Naive B cell (primary cell): ENCODE data around the gene SPSB3. TPM values are rescaled to one million over a fixed set of nuclear protein-coding genes. Genes with fewer than 3 reads are reported as not detected.

ENCODE experiments used
- ATAC-seq, 2 donors: fragments of 150-1000 bp; cut with Tn5 transposase; 2 replicates each; pipeline ENCODE4 v1.10.0; 2021; ENCODE audit warnings: low read depth in 2 of 2, mild to moderate bottlenecking in 2 of 2, moderate library complexity in 2 of 2
- DNase-seq: peaks from one replicate; pipeline ENCODE4 v3.0.0; 2022
- H3K27ac Mint-ChIP-seq, 6 donors: one replicate each; pipeline ENCODE4 v1.8.0; 2020 to 2022; ENCODE audit warnings: mild to moderate bottlenecking in 6 of 6, mixed read lengths in 6 of 6, moderate library complexity in 5 of 6, inconsistent platforms in 2 of 6
- H3K27me3 Mint-ChIP-seq, 3 donors: one replicate each; pipeline ENCODE4 v1.8.0; 2021 to 2022; ENCODE audit warnings: mixed read lengths in 3 of 3, mild to moderate bottlenecking in 1 of 3
- H3K36me3 Mint-ChIP-seq, 2 donors: one replicate each; pipeline ENCODE4 v1.8.0; 2020 to 2022; ENCODE audit warnings: mixed read lengths in 2 of 2, inconsistent platforms in 1 of 2, mild to moderate bottlenecking in 1 of 2
- H3K4me1 Mint-ChIP-seq, 3 donors: one replicate each; pipeline ENCODE4 v1.8.0; 2020 to 2022; ENCODE audit warnings: mixed read lengths in 3 of 3, inconsistent platforms in 1 of 3, mild to moderate bottlenecking in 1 of 3, moderate library complexity in 1 of 3
- H3K4me3 Mint-ChIP-seq, 8 donors: one replicate each; pipeline ENCODE4 v1.8.0; 2020 to 2022; ENCODE audit warnings: mild to moderate bottlenecking in 8 of 8, mixed read lengths in 8 of 8, moderate library complexity in 8 of 8, inconsistent platforms in 2 of 8
- H3K9me3 Mint-ChIP-seq, 7 donors: one replicate each; pipeline ENCODE4 v1.8.0; 2020 to 2022; ENCODE audit warnings: mixed read lengths in 7 of 7, mild to moderate bottlenecking in 5 of 7, inconsistent platforms in 2 of 7, moderate library complexity in 1 of 7
- polyA plus RNA-seq, 6 donors: library from polyadenylated mRNA; unstranded; fragments of 300-500 nt; fragmentation: Illumina TruSeq; gene quantifications; one replicate each; pipeline ENCODE4 v1.2.3, GENCODE V29; 2021; ENCODE audit warnings: low read depth in 6 of 6

Gene SPSB3
- polyA plus RNA-seq, 6 donors from 2014 or later: 30.2 to 54.1 (median 36.2) TPM

DNA sequence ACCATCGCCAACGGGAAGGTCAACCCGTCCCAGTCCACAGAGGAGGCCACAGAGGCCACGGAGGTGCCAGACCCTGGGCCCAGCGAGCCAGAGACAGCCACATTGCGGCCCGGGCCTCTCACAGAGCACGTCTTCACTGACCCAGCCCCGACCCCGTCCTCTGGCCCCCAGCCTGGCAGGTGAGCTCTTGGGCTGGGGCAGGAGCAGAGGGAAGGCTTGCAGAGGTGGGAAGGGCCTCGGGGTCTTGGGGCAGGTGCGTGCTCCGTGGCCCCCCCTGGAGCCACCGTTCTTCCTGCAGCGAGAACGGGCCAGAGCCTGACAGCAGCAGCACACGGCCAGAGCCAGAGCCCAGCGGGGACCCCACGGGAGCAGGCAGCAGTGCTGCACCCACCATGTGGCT lies 16.1 kb downstream of the SPSB3 start:
- Mint-ChIP-seq H3K36me3 (no peaks in the 10 kb centered on the region), H3K27ac (no peak overlapping the region), H3K4me3 (no peak overlapping the region), H3K9me3 (no peaks in the 10 kb centered on the region), H3K4me1 (peaks cover 5 to 10% (median 6%) of the 10 kb centered on the region in 3 donors), H3K27me3 (no peaks in the 10 kb centered on the region)
- no peak for ATAC-seq
- DNase-seq: no peak

DNA sequence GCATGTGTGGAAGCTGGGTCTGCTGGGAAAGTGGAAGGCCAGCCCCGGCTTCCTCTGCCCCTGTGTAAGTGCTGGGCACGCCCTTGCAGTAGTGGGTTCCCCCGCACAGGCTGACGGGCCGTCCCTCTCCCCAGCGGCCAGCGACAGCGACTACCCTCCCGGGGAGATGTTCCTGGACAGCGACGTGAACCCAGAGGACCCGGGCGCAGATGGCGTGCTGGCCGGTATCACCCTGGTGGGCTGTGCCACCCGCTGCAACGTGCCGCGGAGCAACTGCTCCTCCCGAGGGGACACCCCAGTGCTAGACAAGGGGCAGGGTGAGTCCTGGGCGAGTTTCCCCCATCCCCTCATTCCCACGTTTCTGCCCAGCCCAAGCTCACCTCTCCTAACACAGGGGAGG lies 16.5 kb downstream of the SPSB3 start:
- Mint-ChIP-seq H3K27ac (no peak overlapping the region), H3K4me3 (no peak overlapping the region), H3K9me3 (no peaks in the 10 kb centered on the region), H3K4me1 (peaks cover 5 to 10% (median 6%) of the 10 kb centered on the region in 3 donors), H3K27me3 (no peaks in the 10 kb centered on the region), H3K36me3 (no peaks in the 10 kb centered on the region)
- ATAC-seq (no peak), DNase-seq (no peak)

DNA sequence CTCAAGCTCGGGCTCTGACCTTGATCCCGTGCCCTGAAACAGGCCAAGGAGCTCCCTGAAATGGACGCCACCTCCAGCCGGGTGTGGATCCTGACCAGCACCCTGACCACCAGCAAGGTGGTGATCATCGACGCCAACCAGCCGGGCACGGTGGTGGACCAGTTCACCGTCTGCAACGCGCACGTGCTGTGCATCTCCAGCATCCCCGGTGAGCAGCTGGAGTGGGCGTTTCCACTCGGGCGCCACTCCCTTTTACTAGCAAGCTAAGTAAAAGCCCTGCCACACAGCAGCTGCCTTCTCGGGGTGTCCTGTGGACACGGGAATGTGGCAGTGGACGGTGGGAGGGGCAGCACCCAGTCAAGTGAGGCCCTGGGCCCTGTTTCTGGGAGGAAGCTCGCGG lies 17.4 kb downstream of the SPSB3 start:
- ATAC-seq (no peak), DNase-seq (no peak)
- no peaks in the 10 kb centered on the region for H3K36me3 Mint-ChIP-seq
- H3K27me3 Mint-ChIP-seq: no peaks in the 10 kb centered on the region
- no peak overlapping the region for H3K4me3 Mint-ChIP-seq
- H3K9me3 Mint-ChIP-seq: no peaks in the 10 kb centered on the region
- H3K4me1 Mint-ChIP-seq: peaks cover under 1 to 7% (median 2%) of the 10 kb centered on the region in 3 donors
- no peak overlapping the region for H3K27ac Mint-ChIP-seq

DNA sequence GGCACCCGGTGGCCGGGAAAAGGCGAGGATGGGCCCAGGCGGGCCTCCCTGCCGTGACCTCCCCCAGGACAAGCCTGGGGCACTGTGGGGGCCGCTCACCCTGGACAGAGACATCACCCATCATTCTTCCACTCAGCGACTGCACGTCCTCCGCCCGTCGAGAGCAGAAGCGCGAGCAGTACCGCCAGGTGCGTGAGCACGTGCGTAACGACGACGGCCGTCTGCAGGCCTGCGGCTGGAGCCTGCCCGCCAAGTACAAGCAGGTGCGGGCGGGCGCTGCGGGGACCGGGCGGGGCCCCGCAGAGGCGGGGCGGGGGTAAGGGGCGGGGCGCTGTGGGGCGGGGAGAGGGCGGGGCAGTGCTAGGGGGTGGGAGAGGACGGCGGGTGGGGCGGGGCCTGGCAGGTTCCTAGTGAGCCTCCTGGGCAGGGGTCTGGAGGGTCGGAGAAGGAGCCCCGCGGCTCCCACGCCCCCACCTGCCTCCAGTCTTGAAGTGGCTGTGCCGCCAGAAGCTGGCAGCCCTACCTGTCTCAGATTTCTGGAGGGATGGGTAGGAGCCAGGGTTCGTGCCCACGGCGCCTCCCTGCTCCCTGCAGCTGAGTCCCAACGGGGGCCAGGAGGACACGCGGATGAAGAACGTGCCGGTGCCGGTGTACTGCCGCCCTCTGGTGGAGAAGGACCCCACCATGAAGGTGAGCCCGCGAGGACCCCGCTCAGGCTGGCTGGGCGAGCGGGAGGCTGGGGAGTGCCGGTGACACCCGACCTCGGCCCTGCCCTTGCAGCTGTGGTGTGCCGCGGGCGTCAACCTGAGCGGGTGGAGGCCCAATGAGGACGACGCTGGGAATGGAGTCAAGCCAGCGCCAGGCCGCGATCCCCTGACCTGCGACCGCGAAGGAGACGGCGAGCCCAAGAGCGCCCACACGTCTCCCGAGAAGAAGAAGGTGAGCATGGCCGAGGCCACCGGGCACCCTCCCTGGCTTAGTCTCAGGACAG lies 18.6 kb downstream of the SPSB3 start:
- H3K4me1 Mint-ChIP-seq: peaks cover 0 to 5% (median 0%) of the 10 kb centered on the region in 3 donors
- no peaks in the 10 kb centered on the region for H3K27me3 Mint-ChIP-seq
- H3K27ac Mint-ChIP-seq: no peak overlapping the region
- H3K36me3 Mint-ChIP-seq: no peaks in the 10 kb centered on the region
- no peaks in the 10 kb centered on the region for H3K9me3 Mint-ChIP-seq
- DNase-seq (no peak), ATAC-seq (no peak)
- no peak overlapping the region for H3K4me3 Mint-ChIP-seq

DNA sequence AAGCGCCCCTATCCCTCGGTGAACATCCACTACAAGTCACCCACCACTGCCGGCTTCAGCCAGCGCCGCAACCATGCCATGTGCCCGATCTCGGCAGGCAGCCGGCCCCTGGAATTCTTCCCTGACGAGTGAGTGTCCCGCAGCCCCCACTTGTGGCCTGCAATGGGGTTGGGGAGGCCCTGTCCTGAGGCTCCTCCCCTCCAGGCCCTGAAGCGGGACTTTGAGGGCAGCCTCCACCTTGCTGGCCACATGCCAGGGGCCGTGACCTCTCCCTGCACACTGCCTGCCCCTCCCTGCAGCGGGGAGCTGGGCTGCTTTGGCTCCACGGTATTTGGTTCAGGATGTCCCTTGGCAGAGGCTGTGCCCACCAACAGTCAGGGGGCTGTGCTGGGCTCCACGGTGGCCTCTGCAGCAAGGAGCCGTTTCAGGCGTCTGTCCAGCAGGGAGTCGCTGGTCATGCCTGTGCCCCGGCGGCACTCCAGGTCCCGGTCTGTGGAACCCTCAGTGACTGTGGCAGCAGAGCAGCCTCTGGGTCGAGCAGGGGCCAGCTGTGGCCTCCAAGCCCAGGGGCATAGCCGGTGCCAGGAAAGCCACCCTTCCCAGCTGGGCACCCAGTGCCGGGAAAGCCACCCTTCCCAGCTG lies 19.4 kb downstream of the SPSB3 start:
- peak overlapping the region in 2 of 6 donors; percentile 26 to 82 for H3K27ac Mint-ChIP-seq
- no peaks in the 10 kb centered on the region for H3K27me3 Mint-ChIP-seq
- H3K4me3 Mint-ChIP-seq: no peak overlapping the region
- no peaks in the 10 kb centered on the region for H3K9me3 Mint-ChIP-seq
- H3K36me3 Mint-ChIP-seq: no peaks in the 10 kb centered on the region
- no peaks in the 10 kb centered on the region for H3K4me1 Mint-ChIP-seq
- DNase-seq: no peak
- ATAC-seq: no peak

DNA sequence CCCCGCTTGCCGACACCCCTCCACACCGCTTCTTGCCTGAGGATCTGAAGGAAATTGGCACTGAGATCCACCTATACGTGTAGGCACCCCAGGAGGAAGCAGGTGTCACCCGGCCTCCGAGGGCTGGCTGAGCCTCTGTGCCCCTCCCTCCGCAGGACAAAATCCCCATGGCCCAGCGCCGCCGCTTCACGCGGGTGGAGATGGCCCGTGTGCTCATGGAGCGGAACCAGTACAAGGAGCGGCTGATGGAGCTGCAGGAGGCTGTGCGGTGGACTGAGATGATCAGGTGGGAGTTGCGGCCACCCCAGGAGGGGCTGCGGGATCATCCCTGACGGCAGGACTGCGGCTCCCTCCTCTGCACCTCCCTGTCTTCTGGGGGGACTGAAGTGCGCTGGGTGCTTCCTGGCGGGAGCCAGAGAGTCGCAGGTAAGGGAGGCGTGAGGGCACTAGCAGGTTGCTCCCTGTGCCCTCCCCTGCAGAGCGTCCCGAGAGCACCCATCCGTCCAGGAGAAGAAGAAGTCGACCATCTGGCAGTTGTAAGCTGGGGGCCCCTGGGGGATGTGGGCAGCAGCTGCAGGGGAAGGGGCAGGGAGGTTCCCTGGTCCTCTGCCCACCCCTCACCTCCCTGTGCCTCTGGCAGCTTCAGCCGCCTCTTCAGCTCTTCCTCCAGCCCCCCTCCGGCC lies 20.0 kb downstream of the SPSB3 start:
- Mint-ChIP-seq H3K9me3 (no peaks in the 10 kb centered on the region), H3K27ac (peak overlapping the region in 2 of 6 donors; percentile 26 to 83), H3K36me3 (no peaks in the 10 kb centered on the region), H3K4me1 (no peaks in the 10 kb centered on the region), H3K4me3 (no peak overlapping the region), H3K27me3 (no peaks in the 10 kb centered on the region)
- ATAC-seq (no peak), DNase-seq (no peak)

DNA sequence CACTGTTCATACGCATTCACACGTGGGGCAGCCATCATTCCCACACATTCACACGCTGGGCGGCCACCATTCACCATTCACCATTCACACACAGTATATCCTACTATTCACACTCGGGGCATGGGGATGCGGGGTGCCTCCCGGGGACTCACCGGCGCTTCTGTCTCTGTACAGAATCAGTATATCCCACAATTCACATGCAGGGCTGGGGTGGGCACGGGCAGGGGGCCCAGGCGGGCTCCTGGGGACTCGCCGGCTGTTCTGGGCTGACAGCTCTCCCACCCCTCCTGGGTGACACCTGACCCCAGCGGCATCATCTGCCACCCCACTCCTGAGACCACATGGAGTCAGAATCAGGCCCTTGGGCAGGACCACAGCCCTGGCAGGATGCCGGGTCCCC lies 20.6 kb downstream of the SPSB3 start:
- H3K9me3 Mint-ChIP-seq: no peaks in the 10 kb centered on the region
- no peaks in the 10 kb centered on the region for H3K4me1 Mint-ChIP-seq
- no peaks in the 10 kb centered on the region for H3K27me3 Mint-ChIP-seq
- DNase-seq: no peak
- no peak overlapping the region for H3K4me3 Mint-ChIP-seq
- peak overlapping the region in 2 of 6 donors; percentile 64 to 83 for H3K27ac Mint-ChIP-seq
- no peak for ATAC-seq
- H3K36me3 Mint-ChIP-seq: no peaks in the 10 kb centered on the region

DNA sequence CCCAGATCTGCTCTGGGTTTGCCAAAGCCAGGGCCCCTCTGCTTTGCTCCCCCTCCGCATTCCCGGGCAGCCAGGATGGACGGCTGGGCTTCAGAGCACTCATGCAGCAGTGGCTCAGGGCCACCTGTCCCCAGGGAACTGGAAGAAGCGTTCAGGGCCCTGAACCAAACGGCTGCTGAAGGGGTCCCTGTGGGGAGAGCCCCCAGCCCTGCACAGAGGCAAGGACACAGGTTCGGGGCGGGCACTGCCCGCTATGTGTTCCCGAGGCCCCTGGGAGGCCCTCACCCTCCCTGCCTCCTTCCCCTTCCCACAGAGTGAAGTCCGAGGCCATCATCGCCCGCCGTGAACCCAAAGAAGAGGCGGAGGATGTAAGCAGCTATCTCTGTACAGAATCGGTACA lies 21.5 kb downstream of the SPSB3 start:
- DNase-seq (no peak), ATAC-seq (no peak)
- no peaks in the 10 kb centered on the region for H3K27me3 Mint-ChIP-seq
- H3K27ac Mint-ChIP-seq: peak overlapping the region in 1 of 6 donors; percentile 64
- no peak overlapping the region for H3K4me3 Mint-ChIP-seq
- no peaks in the 10 kb centered on the region for H3K36me3 Mint-ChIP-seq
- H3K4me1 Mint-ChIP-seq: no peaks in the 10 kb centered on the region
- no peaks in the 10 kb centered on the region for H3K9me3 Mint-ChIP-seq

DNA sequence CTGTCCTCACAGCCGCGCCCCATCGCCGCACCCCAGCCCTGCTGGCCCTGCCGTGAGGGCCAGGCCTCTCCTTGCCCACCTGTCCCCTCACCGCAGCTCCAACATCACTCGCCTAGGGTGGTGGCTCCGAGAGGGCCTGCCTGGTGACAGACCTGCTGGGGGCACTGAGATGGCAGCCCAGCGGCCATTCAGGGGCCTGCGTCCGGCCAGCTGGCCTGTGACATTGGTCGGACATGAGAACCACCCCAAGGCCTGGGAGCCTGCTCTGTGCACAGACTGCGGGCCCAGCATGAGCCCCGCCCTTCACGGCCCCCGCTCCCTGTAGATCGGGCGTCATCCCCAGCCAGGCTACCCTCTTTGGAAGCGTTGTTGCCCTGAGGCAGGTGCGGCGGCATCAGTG lies 22.9 kb downstream of the SPSB3 start:
- no peaks in the 10 kb centered on the region for H3K9me3 Mint-ChIP-seq
- H3K27ac Mint-ChIP-seq: peak overlapping the region in 2 of 6 donors; percentile 47 to 50
- no peaks in the 10 kb centered on the region for H3K27me3 Mint-ChIP-seq
- H3K4me3 Mint-ChIP-seq: no peak overlapping the region
- ATAC-seq: no peak
- H3K4me1 Mint-ChIP-seq: no peaks in the 10 kb centered on the region
- no peak for DNase-seq
- no peaks in the 10 kb centered on the region for H3K36me3 Mint-ChIP-seq

DNA sequence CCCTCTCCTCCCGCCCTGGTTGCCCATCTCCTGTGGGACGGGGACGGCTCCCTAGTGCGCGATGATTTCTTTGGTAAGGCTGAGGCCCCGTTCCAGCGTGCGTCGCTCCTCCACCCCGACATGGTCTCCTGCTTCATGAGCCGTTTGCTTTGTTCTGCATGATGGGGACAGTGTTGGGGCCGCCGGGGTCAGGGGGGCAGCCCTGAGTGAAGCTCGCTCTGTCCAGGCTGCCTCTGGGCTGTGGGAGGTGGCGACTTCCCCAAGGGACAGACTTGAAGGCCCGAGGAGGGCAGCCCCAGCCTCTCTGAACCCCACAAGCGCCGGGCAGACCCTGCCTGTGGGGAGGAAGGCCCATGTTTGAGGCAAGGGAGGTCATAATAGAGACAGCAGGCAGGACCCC lies 23.4 kb downstream of the SPSB3 start:
- H3K27ac Mint-ChIP-seq: peak overlapping the region in 1 of 6 donors; percentile 60
- H3K4me1 Mint-ChIP-seq: no peaks in the 10 kb centered on the region
- no peak overlapping the region for H3K4me3 Mint-ChIP-seq
- DNase-seq (no peak), ATAC-seq (no peak)
- no peaks in the 10 kb centered on the region for H3K9me3 Mint-ChIP-seq
- H3K27me3 Mint-ChIP-seq: no peaks in the 10 kb centered on the region
- no peaks in the 10 kb centered on the region for H3K36me3 Mint-ChIP-seq

DNA sequence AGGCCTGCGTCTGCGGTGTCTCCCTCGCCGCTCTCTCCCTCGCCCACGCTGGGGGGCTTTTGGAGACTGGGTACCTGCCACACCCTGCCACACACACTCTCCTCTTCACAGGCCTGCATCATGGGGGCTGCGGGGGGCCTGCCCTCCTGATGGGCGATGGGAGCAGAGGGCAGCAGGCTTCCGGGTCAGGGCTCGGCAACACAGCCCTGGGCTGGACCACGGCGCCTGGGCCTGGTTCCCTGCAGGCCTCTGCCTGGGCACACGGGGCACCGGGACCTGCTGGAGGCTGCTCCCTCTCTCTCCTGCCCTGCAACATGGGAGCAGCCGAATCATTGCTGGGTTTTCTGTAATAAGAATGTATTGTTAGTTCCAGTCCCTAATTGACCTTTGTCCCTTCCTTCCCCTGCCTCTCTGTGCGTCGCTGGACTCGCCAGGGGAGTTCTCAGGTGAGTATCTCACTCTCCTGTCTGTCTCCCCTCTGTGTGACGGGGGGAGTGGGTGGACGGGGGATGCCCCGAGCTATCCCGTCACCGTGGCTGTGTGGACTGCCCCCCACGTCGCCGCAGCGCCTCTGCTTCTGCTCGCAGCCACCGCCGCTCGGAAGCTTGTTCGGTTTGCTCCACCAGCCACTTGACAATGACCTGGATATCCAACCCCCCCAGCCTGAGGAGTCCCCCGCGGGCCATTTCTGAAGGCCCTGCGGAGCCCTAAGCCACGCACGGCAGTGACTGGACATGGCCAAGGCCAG lies 24.5 kb downstream of the SPSB3 start:
- H3K9me3 Mint-ChIP-seq: no peaks in the 10 kb centered on the region
- H3K4me3 Mint-ChIP-seq: peak overlapping the region in 1 of 8 donors; percentile 29
- ATAC-seq: no peak
- H3K27ac Mint-ChIP-seq: peak overlapping the region in 2 of 6 donors; percentile 20 to 94
- H3K36me3 Mint-ChIP-seq: no peaks in the 10 kb centered on the region
- no peaks in the 10 kb centered on the region for H3K27me3 Mint-ChIP-seq
- DNase-seq: no peak
- H3K4me1 Mint-ChIP-seq: no peaks in the 10 kb centered on the region

DNA sequence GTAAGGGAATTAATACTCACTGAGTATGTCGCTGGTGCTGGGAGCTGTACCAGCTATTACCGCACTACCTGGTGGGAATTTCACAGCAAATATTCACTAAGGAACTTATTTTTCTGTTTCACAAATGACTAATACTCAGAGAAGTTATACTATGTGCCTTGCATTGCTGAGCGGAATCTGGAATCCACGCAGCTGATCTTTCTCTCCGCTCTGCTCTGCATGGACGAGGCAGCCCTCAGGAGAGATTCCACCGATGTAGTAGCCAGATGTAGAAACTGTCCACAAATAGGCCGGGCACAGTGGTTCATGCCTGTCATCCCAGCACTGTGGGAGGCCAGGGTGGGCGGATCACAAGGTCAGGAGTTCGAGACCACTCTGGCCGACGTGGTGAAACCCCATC lies 28.2 kb downstream of the SPSB3 start:
- H3K36me3 Mint-ChIP-seq: no peaks in the 10 kb centered on the region
- DNase-seq (no peak), ATAC-seq (no peak)
- H3K27me3 Mint-ChIP-seq: no peaks in the 10 kb centered on the region
- no peak overlapping the region for H3K4me3 Mint-ChIP-seq
- peak overlapping the region in 1 of 6 donors; percentile 14 for H3K27ac Mint-ChIP-seq
- H3K4me1 Mint-ChIP-seq: no peaks in the 10 kb centered on the region
- H3K9me3 Mint-ChIP-seq: no peaks in the 10 kb centered on the region

DNA sequence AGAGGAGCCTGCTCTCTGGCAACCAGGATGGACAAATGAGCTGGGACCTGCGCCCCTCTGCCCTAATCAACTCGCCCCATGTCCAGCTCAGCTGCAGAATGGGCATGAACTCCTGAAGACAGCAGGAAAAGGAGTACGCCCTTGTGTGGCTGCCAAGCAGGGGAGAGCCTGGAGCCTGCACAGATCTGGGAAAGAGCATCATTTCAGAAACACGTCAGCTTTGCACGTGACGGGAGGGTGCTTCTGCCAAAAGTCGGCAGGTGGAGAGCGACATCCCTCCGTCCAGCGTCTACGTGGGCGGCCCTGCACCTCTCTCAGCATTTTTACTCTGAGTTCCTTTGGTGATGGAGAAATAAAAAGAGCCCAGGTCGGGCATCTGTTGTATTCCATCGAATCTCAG lies 29.5 kb downstream of the SPSB3 start:
- ATAC-seq (no peak), DNase-seq (no peak)
- H3K4me3 Mint-ChIP-seq: no peak overlapping the region
- H3K27ac Mint-ChIP-seq: no peak overlapping the region
- no peaks in the 10 kb centered on the region for H3K27me3 Mint-ChIP-seq
- H3K4me1 Mint-ChIP-seq: no peaks in the 10 kb centered on the region
- no peaks in the 10 kb centered on the region for H3K9me3 Mint-ChIP-seq
- no peaks in the 10 kb centered on the region for H3K36me3 Mint-ChIP-seq
